ENCODE results near the gene ZNF804B. TPM values are rescaled to one million over a fixed set of nuclear protein-coding genes. Genes with fewer than 3 reads are reported as not detected.

The ZNF804B gene
- total RNA-seq, 1 donor from 2014 or later, result not detected

DNA sequence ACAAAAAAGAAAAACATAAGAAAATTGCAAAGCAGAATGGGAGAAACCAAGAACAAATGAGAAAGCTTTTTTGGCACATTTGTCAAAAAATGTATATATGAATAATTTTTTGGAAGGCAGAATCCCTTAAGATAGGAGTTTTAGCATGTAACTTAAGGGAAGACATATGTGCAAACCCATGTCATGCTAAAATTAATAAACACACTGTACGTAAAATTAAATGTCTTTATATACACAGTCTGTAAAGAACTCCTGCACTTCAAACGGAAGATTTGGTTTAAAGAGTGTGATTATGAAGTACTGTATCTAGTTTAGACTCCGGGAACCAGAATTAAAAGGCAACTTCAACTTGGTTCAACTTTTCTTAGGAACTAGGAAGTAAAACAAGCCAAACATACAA is 405.9 kb downstream of the ZNF804B start:
- no peak overlapping the region for H3K27ac Mint-ChIP-seq
- H3K4me3 Mint-ChIP-seq, result no peak overlapping the region
- no peaks in the 10 kb centered on the region for H3K36me3 ChIP-seq
- H3K27ac ChIP-seq, result no peak overlapping the region
- H3K9ac ChIP-seq, result no peak overlapping the region
- no peaks in the 10 kb centered on the region for H3K4me1 Mint-ChIP-seq
- no peaks in the 10 kb centered on the region for H3K9me3 Mint-ChIP-seq
- H4K20me1 ChIP-seq (ENCODE audit: low read depth), result no peaks in the 10 kb centered on the region
- no peaks in the 10 kb centered on the region for H3K79me2 ChIP-seq (ENCODE audit: low read depth)
- H3K4me3 ChIP-seq, result no peak overlapping the region
- TF ChIP-seq EZH2phosphoT487 (IDR thresholded peaks at IDR 0.05), result no peak
- TF ChIP-seq EZH2 (IDR thresholded peaks at IDR 0.05), result no peak
- TF ChIP-seq, protein P1, sequence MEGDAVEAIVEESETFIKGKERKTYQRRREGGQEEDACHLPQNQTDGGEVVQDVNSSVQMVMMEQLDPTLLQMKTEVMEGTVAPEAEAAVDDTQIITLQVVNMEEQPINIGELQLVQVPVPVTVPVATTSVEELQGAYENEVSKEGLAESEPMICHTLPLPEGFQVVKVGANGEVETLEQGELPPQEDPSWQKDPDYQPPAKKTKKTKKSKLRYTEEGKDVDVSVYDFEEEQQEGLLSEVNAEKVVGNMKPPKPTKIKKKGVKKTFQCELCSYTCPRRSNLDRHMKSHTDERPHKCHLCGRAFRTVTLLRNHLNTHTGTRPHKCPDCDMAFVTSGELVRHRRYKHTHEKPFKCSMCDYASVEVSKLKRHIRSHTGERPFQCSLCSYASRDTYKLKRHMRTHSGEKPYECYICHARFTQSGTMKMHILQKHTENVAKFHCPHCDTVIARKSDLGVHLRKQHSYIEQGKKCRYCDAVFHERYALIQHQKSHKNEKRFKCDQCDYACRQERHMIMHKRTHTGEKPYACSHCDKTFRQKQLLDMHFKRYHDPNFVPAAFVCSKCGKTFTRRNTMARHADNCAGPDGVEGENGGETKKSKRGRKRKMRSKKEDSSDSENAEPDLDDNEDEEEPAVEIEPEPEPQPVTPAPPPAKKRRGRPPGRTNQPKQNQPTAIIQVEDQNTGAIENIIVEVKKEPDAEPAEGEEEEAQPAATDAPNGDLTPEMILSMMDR (IDR thresholded peaks at IDR 0.05), result no peak
- no peaks in the 10 kb centered on the region for H3K4me1 ChIP-seq
- no peaks in the 10 kb centered on the region for H3K36me3 Mint-ChIP-seq
- no peaks in the 10 kb centered on the region for H3F3A ChIP-seq (ENCODE audit: low read depth)
- no peaks in the 10 kb centered on the region for H3K27me3 ChIP-seq
- no peaks in the 10 kb centered on the region for H3K9me3 ChIP-seq (ENCODE audit: low read depth)
- H3K27me3 Mint-ChIP-seq (ENCODE audit: insufficient read depth, low read depth), result no peaks in the 10 kb centered on the region
- no peak overlapping the region for H2AFZ ChIP-seq (replicated peaks)
- no peak overlapping the region for H3K4me2 ChIP-seq
- no peak for DNase-seq (ENCODE audit: low spot score)

DNA sequence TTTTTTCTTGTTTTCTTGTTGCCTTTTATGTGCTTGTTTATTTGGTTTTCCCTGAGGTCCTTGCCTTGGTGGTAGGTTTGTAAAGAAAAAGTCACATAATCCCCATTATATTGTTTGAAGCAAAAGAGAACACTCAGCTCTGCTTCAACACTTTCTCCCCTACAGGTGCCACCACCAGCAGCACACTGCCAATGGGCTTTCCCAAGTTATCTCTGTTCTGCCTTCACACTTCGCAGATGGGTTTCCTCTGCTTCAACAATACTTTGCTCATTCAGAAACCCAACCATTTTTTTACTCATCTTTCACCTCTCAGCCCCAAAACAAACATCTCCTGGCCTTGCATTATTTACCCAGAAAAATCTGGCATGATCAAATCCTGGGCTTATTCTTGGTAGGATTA is 411.1 kb downstream of the ZNF804B start:
- Mint-ChIP-seq H3K27me3 (ENCODE audit: insufficient read depth, low read depth) (no peaks in the 10 kb centered on the region), H3K9me3 (no peaks in the 10 kb centered on the region), H3K27ac (no peak overlapping the region), H3K4me1 (no peaks in the 10 kb centered on the region), H3K36me3 (no peaks in the 10 kb centered on the region), H3K4me3 (no peak overlapping the region)
- no peak overlapping the region for H2AFZ ChIP-seq (replicated peaks)
- TF ChIP-seq, protein P1 (IDR thresholded peaks at IDR 0.05), result no peak
- no peak for TF ChIP-seq EZH2 (IDR thresholded peaks at IDR 0.05)
- TF ChIP-seq EZH2phosphoT487 (IDR thresholded peaks at IDR 0.05), result no peak
- H3K36me3 ChIP-seq, result no peaks in the 10 kb centered on the region
- no peaks in the 10 kb centered on the region for H3K27me3 ChIP-seq
- no peaks in the 10 kb centered on the region for H4K20me1 ChIP-seq (ENCODE audit: low read depth)
- no peak overlapping the region for H3K4me3 ChIP-seq
- no peak for DNase-seq (ENCODE audit: low spot score)
- no peaks in the 10 kb centered on the region for H3K79me2 ChIP-seq (ENCODE audit: low read depth)
- no peaks in the 10 kb centered on the region for H3F3A ChIP-seq (ENCODE audit: low read depth)
- H3K9me3 ChIP-seq (ENCODE audit: low read depth), result no peaks in the 10 kb centered on the region
- no peak overlapping the region for H3K27ac ChIP-seq
- H3K4me1 ChIP-seq, result no peaks in the 10 kb centered on the region
- no peak overlapping the region for H3K9ac ChIP-seq
- no peak overlapping the region for H3K4me2 ChIP-seq

DNA sequence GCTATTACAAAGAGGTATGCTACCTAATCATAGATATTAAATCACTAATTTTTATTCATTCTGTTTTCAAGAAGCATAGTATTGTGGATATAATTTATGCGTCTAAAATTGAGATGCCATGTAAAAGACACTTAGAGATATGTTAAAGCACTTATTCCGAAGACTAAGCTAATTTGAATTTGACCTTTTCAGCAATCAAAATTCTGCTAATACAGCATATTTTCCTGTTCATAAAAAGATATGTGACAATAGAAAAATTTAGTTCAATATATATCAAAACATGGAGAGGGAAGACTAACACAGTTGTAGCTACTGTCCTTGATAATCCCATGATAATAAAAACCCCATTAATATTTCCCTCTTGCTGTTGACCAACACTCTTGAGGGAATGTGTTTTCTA is 422.6 kb downstream of the ZNF804B start:
- no peaks in the 10 kb centered on the region for H3K36me3 Mint-ChIP-seq
- H3K4me1 ChIP-seq, result peaks cover 8% of the 10 kb centered on the region
- no peaks in the 10 kb centered on the region for H3K27me3 ChIP-seq
- H3K79me2 ChIP-seq (ENCODE audit: low read depth), result no peaks in the 10 kb centered on the region
- TF ChIP-seq, protein P1 (IDR thresholded peaks at IDR 0.05), result no peak
- TF ChIP-seq EZH2 (IDR thresholded peaks at IDR 0.05) (no peak), EZH2phosphoT487 (IDR thresholded peaks at IDR 0.05) (no peak)
- no peak for DNase-seq (ENCODE audit: low spot score)
- no peak overlapping the region for H3K4me2 ChIP-seq
- no peak overlapping the region for H2AFZ ChIP-seq (replicated peaks)
- no peaks in the 10 kb centered on the region for H3K9me3 ChIP-seq (ENCODE audit: low read depth)
- H3K4me3 ChIP-seq, result no peak overlapping the region
- H3K27me3 Mint-ChIP-seq (ENCODE audit: insufficient read depth, low read depth), result peaks cover 4% of the 10 kb centered on the region
- H3K4me3 Mint-ChIP-seq, result no peak overlapping the region
- no peak overlapping the region for H3K27ac ChIP-seq
- H4K20me1 ChIP-seq (ENCODE audit: low read depth), result no peaks in the 10 kb centered on the region
- no peaks in the 10 kb centered on the region for H3K4me1 Mint-ChIP-seq
- no peak overlapping the region for H3K9ac ChIP-seq
- no peaks in the 10 kb centered on the region for H3K36me3 ChIP-seq
- H3F3A ChIP-seq (ENCODE audit: low read depth), result no peaks in the 10 kb centered on the region
- H3K27ac Mint-ChIP-seq, result no peak overlapping the region
- H3K9me3 Mint-ChIP-seq, result peaks cover 7% of the 10 kb centered on the region

Measured in neural progenitor cell (in vitro differentiated cells).